Keratinocyte (primary cell): Measurements from ENCODE around the gene TOR3A.
"Not testable (repeated sequence)": the region's sequence is repeated elsewhere in the genome, so short reads cannot be mapped to it uniquely, and the experiment has no call there.

ENCODE experiments used
- CTCF ChIP-seq, 3 experiments: IDR thresholded peaks in 1 of 3; conservative IDR thresholded peaks in 1 of 3; optimal IDR thresholded peaks in 1 of 3; 2 replicates in 2 of 3; 3 replicates in 1 of 3; pipeline versions ENCODE3 to v1.5.1; 2011; ENCODE audit warnings: low read length in 3 of 3, mild to moderate bottlenecking in 3 of 3, moderate library complexity in 2 of 3, control low read depth in 1 of 3, inconsistent platforms in 1 of 3; ENCODE audit not compliant: insufficient read depth in 2 of 3; ENCODE audit errors: extremely low read depth in 1 of 3
- EZH2 ChIP-seq: IDR thresholded peaks from one replicate; pipeline ENCODE4 v1.6.1; 2012; ENCODE audit warnings: inconsistent platforms, mild to moderate bottlenecking, low read length, moderate library complexity

GRCh38 chr1:179040175-179040551, 41.7 kb upstream of the TOR3A start:
- not testable (repeated sequence) for TF ChIP-seq EZH2; CTCF (optimal IDR thresholded peaks at IDR 0.05 in 1 of 3, IDR thresholded peaks at IDR 0.05 in 1 of 3, conservative IDR thresholded peaks at IDR 0.05 in 1 of 3; ENCODE audit: extremely low read depth in 1 of 3, insufficient read depth in 2 of 3, low read length in 3 of 3)
